Activated naive CD8-positive, alpha-beta T cell treated with anti-CD3 and anti-CD28 coated beads, Interleukin-2, amount 10 ng/mL, durations not matched to agents 7 days and 5 days (primary cell): ENCODE results near the gene GCH1. TPM values are rescaled to one million over a fixed set of nuclear protein-coding genes. Genes with fewer than 3 reads are reported as not detected.

ENCODE experiments used
- ATAC-seq: fragments of 150-1000 bp; cut with Tn5 transposase; one replicate; pipeline ENCODE4 v1.10.0; 2021; ENCODE audit warnings: low read depth, moderate library complexity
- POLR2A ChIA-PET: fragments of 350-600 bp; sonication (Branson Sonifier 250); formaldehyde crosslinking; loops from one replicate; lab custom pipeline; 2021; ENCODE audit warnings: antibody characterized with exemption; lab: Charles Lee
- DNase-seq: peaks from one replicate; pipeline ENCODE4 v3.0.0; 2021
- H3K27ac Mint-ChIP-seq: one replicate; pipeline ENCODE4 v1.8.0; 2022; ENCODE audit warnings: mild to moderate bottlenecking, mixed read lengths
- H3K27me3 Mint-ChIP-seq: one replicate; pipeline ENCODE4 v1.8.0; 2022; ENCODE audit warnings: mild to moderate bottlenecking, moderate library complexity, mixed read lengths
- H3K36me3 Mint-ChIP-seq: one replicate; pipeline ENCODE4 v1.8.0; 2021; ENCODE audit warnings: mild to moderate bottlenecking, mixed read lengths
- H3K4me1 Mint-ChIP-seq: one replicate; pipeline ENCODE4 v1.8.0; 2021; ENCODE audit warnings: mixed read lengths
- H3K4me3 Mint-ChIP-seq: one replicate; pipeline ENCODE4 v1.8.0; 2022; ENCODE audit warnings: mild to moderate bottlenecking, moderate library complexity, mixed read lengths
- H3K9me3 Mint-ChIP-seq: one replicate; pipeline ENCODE4 v1.8.0; 2021; ENCODE audit warnings: mixed read lengths
- total RNA-seq, 2 experiments: library from RNA; stranded (reverse); gene quantifications; one replicate each; pipeline ENCODE4 v1.2.3, GENCODE V29; 2021

The GCH1 gene
- total RNA-seq, 2 experiments from 2014 or later, result 46.4 to 47.3 TPM

GRCh38 chr14:54844479-54844878 is 58.1 kb downstream of the GCH1 start:
- no peak overlapping the region for H3K27ac Mint-ChIP-seq
- H3K9me3 Mint-ChIP-seq, result no peaks in the 10 kb centered on the region
- ATAC-seq (no peak), DNase-seq (no peak)
- H3K27me3 Mint-ChIP-seq, result no peaks in the 10 kb centered on the region
- H3K4me3 Mint-ChIP-seq, result no peak overlapping the region
- POLR2A ChIA-PET, result no interaction called here
- H3K4me1 Mint-ChIP-seq, result no peaks in the 10 kb centered on the region
- peaks cover 31% of the 10 kb centered on the region for H3K36me3 Mint-ChIP-seq

- POLR2A ChIA-PET, result no interaction called here
- H3K27ac Mint-ChIP-seq, result no peak overlapping the region
- H3K9me3 Mint-ChIP-seq, result no peaks in the 10 kb centered on the region
- no peak for DNase-seq
- H3K4me3 Mint-ChIP-seq, result no peak overlapping the region
- ATAC-seq, result no peak
- H3K4me1 Mint-ChIP-seq, result no peaks in the 10 kb centered on the region
- H3K27me3 Mint-ChIP-seq, result no peaks in the 10 kb centered on the region
- peaks cover 37% of the 10 kb centered on the region for H3K36me3 Mint-ChIP-seq
Observed at GRCh38 chr14:54840798-54841197, 61.8 kb downstream of the GCH1 start.

GRCh38 chr14:54840336-54840735 is 62.3 kb downstream of the GCH1 start:
- peaks cover 37% of the 10 kb centered on the region for H3K36me3 Mint-ChIP-seq

GRCh38 chr14:54839701-54840119 is 62.9 kb downstream of the GCH1 start:
- Mint-ChIP-seq H3K9me3 (no peaks in the 10 kb centered on the region), H3K4me1 (no peaks in the 10 kb centered on the region), H3K4me3 (no peak overlapping the region), H3K36me3 (peaks cover 38% of the 10 kb centered on the region), H3K27ac (no peak overlapping the region), H3K27me3 (no peaks in the 10 kb centered on the region)
- DNase-seq (no peak), ATAC-seq (no peak)
- POLR2A ChIA-PET, result interaction anchor here (0.8 kb wide), 1 partner anchor 42 kb away, joined by 3 read pairs; no protein-coding TSS in a partner anchor

More at GRCh38 chr14:54840336-54840735, 62.3 kb downstream of the GCH1 start:
- H3K9me3 Mint-ChIP-seq, result no peaks in the 10 kb centered on the region
- POLR2A ChIA-PET, result interaction anchor here (0.8 kb wide), 1 partner anchor 41 kb away, joined by 3 read pairs; no protein-coding TSS in a partner anchor
- ATAC-seq, result no peak
- DNase-seq, result no peak
- no peak overlapping the region for H3K27ac Mint-ChIP-seq
- H3K4me3 Mint-ChIP-seq, result no peak overlapping the region
- no peaks in the 10 kb centered on the region for H3K4me1 Mint-ChIP-seq
- H3K27me3 Mint-ChIP-seq, result no peaks in the 10 kb centered on the region

- Mint-ChIP-seq H3K36me3 (peaks cover 34% of the 10 kb centered on the region), H3K27ac (no peak overlapping the region), H3K27me3 (no peaks in the 10 kb centered on the region), H3K4me1 (no peaks in the 10 kb centered on the region), H3K9me3 (no peaks in the 10 kb centered on the region), H3K4me3 (no peak overlapping the region)
- POLR2A ChIA-PET, result no interaction called here
- no peak for ATAC-seq
- no peak for DNase-seq
Observed at GRCh38 chr14:54838931-54839512, 63.6 kb downstream of the GCH1 start.

- DNase-seq (no peak), ATAC-seq (no peak)
- Mint-ChIP-seq H3K27me3 (no peaks in the 10 kb centered on the region), H3K36me3 (peaks cover 34% of the 10 kb centered on the region), H3K4me1 (no peaks in the 10 kb centered on the region), H3K4me3 (no peak overlapping the region), H3K27ac (no peak overlapping the region), H3K9me3 (no peaks in the 10 kb centered on the region)
- POLR2A ChIA-PET, result no interaction called here
Observed at GRCh38 chr14:54837508-54838149, 65.0 kb downstream of the GCH1 start.

- Mint-ChIP-seq H3K36me3 (peaks cover 25% of the 10 kb centered on the region), H3K4me3 (no peak overlapping the region), H3K27ac (no peak overlapping the region), H3K4me1 (no peaks in the 10 kb centered on the region), H3K27me3 (peaks cover 2% of the 10 kb centered on the region), H3K9me3 (peaks cover 1% of the 10 kb centered on the region)
- POLR2A ChIA-PET, result no interaction called here
- no peak for DNase-seq
- ATAC-seq, result no peak
Observed at GRCh38 chr14:54836231-54836630, 66.4 kb downstream of the GCH1 start.

GRCh38 chr14:54834727-54835126 is 67.9 kb downstream of the GCH1 start:
- H3K9me3 Mint-ChIP-seq, result peaks cover 7% of the 10 kb centered on the region
- no peaks in the 10 kb centered on the region for H3K4me1 Mint-ChIP-seq
- POLR2A ChIA-PET, result no interaction called here
- no peak overlapping the region for H3K4me3 Mint-ChIP-seq
- ATAC-seq (no peak), DNase-seq (no peak)
- H3K27me3 Mint-ChIP-seq, result peaks cover 2% of the 10 kb centered on the region
- peaks cover 11% of the 10 kb centered on the region for H3K36me3 Mint-ChIP-seq
- no peak overlapping the region for H3K27ac Mint-ChIP-seq

- no peak overlapping the region for H3K4me3 Mint-ChIP-seq
- no peak for ATAC-seq
- POLR2A ChIA-PET, result no interaction called here
- H3K27me3 Mint-ChIP-seq, result peaks cover 2% of the 10 kb centered on the region
- no peak for DNase-seq
- H3K4me1 Mint-ChIP-seq, result no peaks in the 10 kb centered on the region
- H3K9me3 Mint-ChIP-seq, result peaks cover 7% of the 10 kb centered on the region
- H3K27ac Mint-ChIP-seq, result no peak overlapping the region
- H3K36me3 Mint-ChIP-seq, result peaks cover 7% of the 10 kb centered on the region
Observed at GRCh38 chr14:54834081-54834480, 68.5 kb downstream of the GCH1 start.

- H3K4me3 Mint-ChIP-seq, result no peak overlapping the region
- ATAC-seq (no peak), DNase-seq (no peak)
- peaks cover 2% of the 10 kb centered on the region for H3K36me3 Mint-ChIP-seq
- H3K9me3 Mint-ChIP-seq, result peaks cover 9% of the 10 kb centered on the region
- H3K27me3 Mint-ChIP-seq, result peaks cover 2% of the 10 kb centered on the region
- POLR2A ChIA-PET, result no interaction called here
- H3K4me1 Mint-ChIP-seq, result no peaks in the 10 kb centered on the region
- no peak overlapping the region for H3K27ac Mint-ChIP-seq
Observed at GRCh38 chr14:54830650-54831049, 72.0 kb downstream of the GCH1 start.

GRCh38 chr14:54829486-54830224 is 73.0 kb downstream of the GCH1 start:
- Mint-ChIP-seq H3K9me3 (peaks cover 13% of the 10 kb centered on the region), H3K27ac (no peak overlapping the region), H3K27me3 (peaks cover 4% of the 10 kb centered on the region), H3K4me1 (no peaks in the 10 kb centered on the region), H3K4me3 (no peak overlapping the region), H3K36me3 (no peaks in the 10 kb centered on the region)
- no peak for DNase-seq
- ATAC-seq, result no peak
- POLR2A ChIA-PET, result no interaction called here

GRCh38 chr14:54828037-54828436 is 74.6 kb downstream of the GCH1 start:
- POLR2A ChIA-PET, result no interaction called here
- Mint-ChIP-seq H3K4me1 (no peaks in the 10 kb centered on the region), H3K9me3 (peaks cover 19% of the 10 kb centered on the region), H3K27me3 (peaks cover 10% of the 10 kb centered on the region), H3K36me3 (no peaks in the 10 kb centered on the region), H3K27ac (no peak overlapping the region), H3K4me3 (no peak overlapping the region)
- DNase-seq (no peak), ATAC-seq (no peak)

- Mint-ChIP-seq H3K36me3 (no peaks in the 10 kb centered on the region), H3K9me3 (peaks cover 12% of the 10 kb centered on the region), H3K27ac (no peak overlapping the region), H3K27me3 (peaks cover 7% of the 10 kb centered on the region), H3K4me3 (no peak overlapping the region), H3K4me1 (no peaks in the 10 kb centered on the region)
- ATAC-seq (no peak), DNase-seq (no peak)
- POLR2A ChIA-PET, result no interaction called here
Observed at GRCh38 chr14:54823757-54824549, 78.7 kb downstream of the GCH1 start.
